HG03103 (cell line): ENCODE data around the gene SCFD2.
"Not testable (repeated sequence)": the region's sequence is repeated elsewhere in the genome, so short reads cannot be mapped to it uniquely, and the experiment has no call there.

Experiments
- ATAC-seq: cut with Tn5 transposase; IDR thresholded peaks from one replicate; pipeline ENCODE4 v1.9.1; 2021; ENCODE audit warnings: low read depth; ENCODE audit not compliant: unreplicated experiment

SCFD2 gene

DNA sequence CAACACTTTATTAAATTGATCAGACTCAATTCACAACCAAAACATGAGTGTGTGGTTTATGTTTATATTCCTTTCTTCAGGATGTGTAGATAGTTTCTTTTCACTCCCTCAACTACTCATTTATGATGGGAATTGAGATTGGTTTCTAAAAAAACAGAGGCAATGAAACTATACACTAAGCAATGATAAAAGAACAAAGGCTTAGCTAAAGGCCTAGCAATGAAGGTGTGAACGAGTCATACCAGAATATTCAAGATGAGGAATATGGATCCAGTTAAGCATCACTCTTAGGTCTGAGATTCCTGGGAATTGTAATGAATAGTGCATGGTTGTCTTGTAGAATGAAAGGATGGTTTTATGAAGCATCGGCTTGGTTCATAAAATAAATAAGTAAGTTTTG lies 521.3 kb downstream of the SCFD2 start:
- ATAC-seq, result no peak

DNA sequence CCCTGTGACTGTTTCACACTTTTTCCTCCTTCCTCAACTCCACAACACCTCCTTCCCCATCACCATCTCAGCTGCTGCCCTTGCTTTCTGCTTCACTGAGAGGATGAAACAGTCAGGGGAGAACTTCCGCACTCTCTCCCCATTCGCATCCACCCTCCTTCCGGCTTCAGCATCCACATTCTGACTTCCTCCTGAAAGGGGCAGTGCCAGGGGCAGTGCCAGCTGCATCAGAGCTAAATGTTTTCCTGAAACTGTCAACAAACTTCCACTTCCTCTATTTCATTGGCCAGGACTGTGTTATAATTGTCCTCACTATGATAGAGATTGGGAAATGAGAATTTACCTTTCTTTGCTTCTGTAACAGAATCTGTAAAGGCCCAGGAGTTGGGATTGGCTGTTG lies 521.9 kb downstream of the SCFD2 start:
- ATAC-seq, result no peak

- no peak for ATAC-seq
These were observed 522.5 kb downstream of the SCFD2 start for GRCh38 chr4:52843351-52843750.

DNA sequence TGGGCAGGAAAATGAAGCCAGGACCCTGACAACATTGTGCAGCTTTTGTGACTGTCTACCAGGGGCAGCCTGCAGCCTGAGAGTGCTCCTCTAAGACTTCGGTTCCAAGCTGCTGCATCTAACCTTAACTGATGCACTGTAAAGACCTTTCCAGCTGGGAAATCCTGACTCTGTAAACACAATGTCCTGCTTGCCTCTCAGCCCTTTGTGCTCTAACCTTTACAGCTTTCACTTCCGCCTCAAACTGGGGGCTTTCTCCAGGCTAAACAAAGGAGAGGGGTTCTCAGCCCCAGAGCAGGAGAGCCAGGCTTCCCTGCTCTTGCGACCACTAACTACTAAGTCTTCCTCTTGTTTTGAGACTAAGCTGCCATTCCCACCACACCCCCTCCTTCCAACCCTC lies 523.1 kb downstream of the SCFD2 start:
- ATAC-seq, result no peak

- no peak for ATAC-seq
These were observed 524.0 kb downstream of the SCFD2 start for GRCh38 chr4:52841682-52842456.

GRCh38 chr4:52840531-52841370 lies 525.1 kb downstream of the SCFD2 start:
- ATAC-seq, result no peak

- ATAC-seq, result no peak
These were observed 526.9 kb downstream of the SCFD2 start for GRCh38 chr4:52838729-52839586.

GRCh38 chr4:52837716-52838558 lies 527.9 kb downstream of the SCFD2 start:
- no peak for ATAC-seq

DNA sequence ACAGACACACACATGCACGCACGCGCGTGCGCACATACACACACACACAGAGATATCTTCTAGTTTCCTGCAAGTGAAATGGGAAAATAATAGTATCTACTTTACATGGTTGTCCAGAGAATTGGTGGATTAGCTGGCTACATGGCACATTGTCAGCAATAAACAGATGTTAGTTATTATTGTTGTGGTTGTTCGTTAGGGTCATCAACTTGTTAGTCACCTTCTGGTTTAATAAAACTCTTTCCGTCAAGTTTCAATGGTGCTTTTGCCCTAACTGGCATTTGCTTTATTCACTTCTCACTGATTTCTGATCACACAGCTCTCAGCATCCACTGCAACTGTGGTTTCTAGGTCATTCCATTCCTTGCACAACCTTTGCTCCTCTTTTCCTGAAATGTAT lies 529.2 kb downstream of the SCFD2 start:
- ATAC-seq, result no peak

GRCh38 chr4:52836120-52836519 lies 529.7 kb downstream of the SCFD2 start:
- ATAC-seq, result no peak

GRCh38 chr4:52834641-52835456 lies 531.0 kb downstream of the SCFD2 start:
- ATAC-seq, result not testable (repeated sequence)

- no peak for ATAC-seq
These were observed 531.8 kb downstream of the SCFD2 start for GRCh38 chr4:52833941-52834525.

DNA sequence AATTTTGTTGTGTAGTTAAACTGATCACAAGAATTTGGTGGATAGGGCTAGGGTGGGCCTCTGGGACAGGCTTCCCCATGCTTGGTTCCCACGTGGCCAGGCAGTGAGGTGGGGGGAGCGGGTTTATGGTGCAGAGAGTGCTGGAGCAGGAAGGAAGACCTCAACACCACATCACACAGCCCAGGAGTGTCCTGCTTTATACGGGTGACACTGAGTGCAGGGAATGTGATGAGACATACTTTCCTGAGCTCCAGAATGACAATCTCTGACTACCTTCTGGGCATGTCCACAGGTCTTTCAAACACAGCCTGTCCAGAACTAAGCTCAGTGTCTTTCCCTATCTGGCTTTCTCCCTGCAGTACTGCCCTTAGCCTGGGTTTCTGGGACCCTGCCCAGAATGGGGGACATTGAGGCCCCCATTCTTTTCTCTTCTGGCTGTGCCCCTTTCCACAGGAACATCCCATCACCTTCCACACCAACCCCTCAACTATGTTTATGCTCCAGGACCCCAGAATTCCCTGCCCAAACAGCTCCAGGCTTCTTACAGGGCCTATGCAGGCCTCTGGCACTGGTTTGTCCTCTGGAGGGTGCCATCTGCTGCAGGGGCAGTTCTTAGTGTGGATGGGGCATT lies 540.3 kb downstream of the SCFD2 start:
- ATAC-seq, result no peak

DNA sequence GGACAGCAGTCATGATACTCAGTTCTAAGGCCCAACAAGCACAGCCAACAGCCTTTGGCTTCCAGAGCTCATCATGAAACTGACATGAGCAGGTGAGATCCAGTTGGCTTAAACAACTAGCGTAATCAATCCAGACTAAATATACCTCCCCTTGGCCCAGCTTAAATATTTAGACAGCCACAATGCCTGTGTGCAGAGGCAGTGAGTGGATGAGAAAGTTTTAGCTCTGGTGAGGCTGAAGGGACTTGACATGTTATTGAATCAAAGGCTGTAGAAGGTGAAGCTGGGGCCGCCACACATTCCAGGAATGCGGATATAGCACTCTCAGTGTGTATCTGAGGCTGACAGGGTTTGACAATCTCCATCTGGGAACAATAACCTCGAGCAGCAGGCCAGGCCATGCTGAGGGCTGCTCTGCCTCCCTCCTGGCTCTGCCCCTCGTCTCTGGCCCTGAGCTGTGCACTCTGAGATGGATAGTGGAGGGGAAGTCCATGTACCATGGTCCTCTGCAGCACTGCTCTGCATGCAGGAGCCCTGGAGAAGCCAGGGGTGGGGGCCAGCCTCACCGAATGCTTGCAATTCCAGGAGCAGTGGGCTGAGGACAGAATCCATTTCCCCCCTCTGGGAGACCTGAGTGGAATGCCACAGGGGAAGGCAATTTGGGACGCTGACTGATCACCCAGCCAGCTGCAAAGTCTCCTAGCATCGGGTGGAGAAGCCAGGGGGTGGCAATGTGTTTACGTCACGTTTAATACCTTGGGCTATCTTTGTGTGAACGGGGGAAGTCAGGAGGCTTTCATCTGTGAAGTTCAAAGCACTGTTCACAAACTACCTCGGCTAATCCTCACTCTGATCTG lies 541.0 kb downstream of the SCFD2 start:
- no peak for ATAC-seq

DNA sequence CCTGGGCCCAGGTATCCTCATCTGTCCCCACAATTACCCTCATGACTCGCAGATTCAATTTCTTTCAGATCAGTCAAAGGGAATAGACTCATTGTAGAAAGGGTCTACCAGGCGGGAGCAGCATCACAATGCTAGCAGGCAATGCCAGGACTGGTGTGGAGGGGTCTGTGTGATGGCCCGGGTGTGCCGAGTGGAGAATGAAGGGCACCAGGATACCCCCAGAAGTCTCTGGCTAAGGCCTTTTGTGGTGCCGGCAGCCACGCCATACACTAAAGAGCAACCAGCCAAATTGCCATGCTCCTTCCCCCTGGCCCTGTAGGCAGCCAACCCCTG lies 541.6 kb downstream of the SCFD2 start:
- no peak for ATAC-seq

GRCh38 chr4:52823702-52824092 lies 542.2 kb downstream of the SCFD2 start:
- no peak for ATAC-seq
